H4 (cell line): ENCODE data around the gene KLHL29. TPM values are rescaled to one million over a fixed set of nuclear protein-coding genes. Genes with fewer than 3 reads are reported as not detected.
"Not testable (repeated sequence)": the region's sequence is repeated elsewhere in the genome, so short reads cannot be mapped to it uniquely, and the experiment has no call there.

ENCODE experiments used
- DNase-seq: peaks from one replicate; pipeline ENCODE4 v3.0.0-alpha.2; 2015; ENCODE audit warnings: low spot score
- total RNA-seq: library from RNA; depleted of rRNA; stranded (reverse); fragments of >200 nt; shearing (Covaris generic); gene quantifications from 2 replicates; pipeline ENCODE4 v1.2.3, GENCODE V29; 2014

The KLHL29 gene
- total RNA-seq, 1 experiment from 2014 or later, result 1.8 TPM

DNA sequence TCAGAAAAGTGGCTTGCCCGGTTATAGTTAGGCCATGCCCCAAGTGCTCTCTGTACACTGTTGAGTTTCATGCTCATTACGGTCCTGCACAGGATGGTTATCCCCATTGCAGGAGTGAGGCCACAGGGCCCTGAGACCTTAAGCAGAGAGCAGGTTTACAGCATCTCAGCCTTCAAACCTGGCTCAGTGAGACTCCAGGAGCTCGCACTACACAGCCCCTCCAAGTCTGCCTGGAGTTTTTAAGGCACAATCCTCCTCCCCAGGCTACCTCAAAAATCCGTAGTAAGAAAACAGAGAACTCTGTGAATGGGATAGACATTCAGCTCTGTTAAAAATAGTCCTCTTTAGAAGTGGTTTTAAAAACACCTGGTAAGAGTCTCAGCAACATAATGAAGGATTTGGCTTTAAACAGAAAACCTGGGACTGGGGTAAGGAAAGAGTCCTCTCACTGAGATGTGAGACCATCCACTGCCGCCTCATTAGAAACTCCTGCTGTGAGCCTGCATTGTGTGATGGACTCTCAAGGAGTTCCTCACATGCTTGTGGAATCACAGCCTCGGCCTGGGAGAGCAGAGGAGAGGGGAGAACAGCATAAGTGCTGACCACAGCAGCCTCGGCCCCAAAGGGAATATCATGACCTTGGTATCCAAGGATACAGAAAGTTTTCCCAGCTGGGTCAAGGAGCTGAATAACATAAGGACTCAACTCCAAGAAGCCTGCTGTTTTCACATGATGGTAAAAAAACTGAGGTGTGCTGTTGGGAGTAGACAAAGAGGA is 327.2 kb downstream of the KLHL29 start:
- no peak for DNase-seq

GRCh38 chr2:23712756-23713151 is 327.8 kb downstream of the KLHL29 start:
- DNase-seq, result no peak

DNA sequence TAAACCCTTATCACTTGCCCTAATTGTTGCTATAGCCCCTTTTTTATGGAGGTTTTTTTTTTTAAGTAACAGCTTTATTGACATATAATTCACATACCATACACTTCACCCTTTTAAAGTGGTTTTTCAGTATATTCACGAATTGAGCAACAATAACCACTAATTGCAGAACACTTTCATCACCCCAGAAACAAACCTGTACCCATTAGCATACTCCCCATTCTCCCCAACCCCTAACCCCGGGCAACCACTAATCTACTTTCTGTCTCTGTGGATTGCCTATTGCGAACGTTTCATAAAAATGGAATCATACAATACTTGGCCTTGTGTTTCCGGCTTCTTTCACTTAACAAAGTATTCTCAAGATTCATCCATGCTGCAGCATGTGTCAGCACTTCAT is 328.4 kb downstream of the KLHL29 start:
- DNase-seq, result no peak

DNA sequence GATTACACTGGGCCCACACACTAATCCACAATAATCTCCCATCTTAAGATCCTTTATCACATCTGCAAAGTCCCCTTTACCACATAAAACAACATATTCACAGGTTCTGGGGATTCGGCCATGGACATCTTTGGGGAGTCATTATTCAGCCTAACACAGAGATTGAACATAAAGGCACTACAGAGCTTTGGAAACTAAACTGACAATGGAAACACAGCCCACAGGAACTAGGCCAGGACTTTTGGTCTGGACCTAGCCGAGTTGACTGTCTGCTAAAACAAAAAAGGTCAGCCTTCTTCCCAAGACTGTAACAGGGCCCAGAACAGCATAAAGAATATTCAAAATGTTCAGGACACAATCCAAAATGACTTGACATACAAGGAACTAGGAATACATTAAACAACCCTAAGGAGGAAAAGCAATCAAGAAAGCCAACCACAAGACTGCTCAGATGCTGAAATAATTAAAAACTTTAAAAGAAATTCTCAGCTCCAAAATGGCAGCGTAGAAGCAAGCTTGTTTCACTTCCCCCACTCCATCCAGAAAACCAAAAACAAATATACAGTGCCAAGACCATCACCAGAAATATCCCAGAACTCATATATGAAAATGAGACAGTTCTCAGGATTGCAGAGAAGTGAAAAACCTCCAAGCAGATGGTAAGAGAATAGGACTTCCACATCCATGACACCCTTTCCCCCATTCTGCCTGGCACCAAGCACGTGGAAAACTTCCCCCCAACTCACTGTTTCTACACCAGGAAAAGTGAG is 334.1 kb downstream of the KLHL29 start:
- no peak for DNase-seq

- DNase-seq, result no peak
Observed at GRCh38 chr2:23719716-23720115, 334.7 kb downstream of the KLHL29 start.

DNA sequence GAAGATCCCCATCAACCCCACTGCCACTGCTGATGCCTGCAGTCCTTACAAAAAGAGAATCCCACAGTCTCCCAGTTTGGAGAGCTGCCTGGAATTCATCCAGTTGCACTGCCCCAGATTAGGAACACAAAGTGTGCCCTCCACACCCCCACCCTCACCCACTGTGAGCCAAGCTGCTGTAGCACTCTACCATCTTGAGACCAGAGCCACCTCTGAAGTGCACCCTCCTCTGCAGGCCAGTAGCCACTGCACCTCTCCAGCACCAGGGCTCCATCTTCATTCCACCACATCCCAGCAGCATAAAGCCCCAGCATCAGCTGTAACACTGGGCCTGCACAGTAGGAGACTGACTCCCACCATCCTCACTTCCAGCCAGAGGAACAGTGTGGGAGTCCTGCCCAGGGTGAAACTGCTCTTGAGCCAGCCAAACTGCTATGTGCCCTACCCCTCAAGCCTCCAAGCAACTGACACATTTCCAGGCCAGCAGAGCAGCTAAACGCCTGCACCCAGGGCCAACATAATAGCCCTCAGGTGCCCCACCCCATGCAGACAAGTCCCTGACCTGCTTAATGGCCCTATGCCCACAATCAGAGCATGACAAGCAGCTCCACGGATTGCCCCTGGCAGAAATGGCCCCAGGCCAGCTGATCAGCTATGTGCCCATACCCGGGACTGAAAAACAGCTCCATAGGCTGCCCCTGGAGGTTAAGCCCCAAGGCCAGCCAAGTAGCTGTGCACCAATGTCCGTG is 335.9 kb downstream of the KLHL29 start:
- no peak for DNase-seq

DNA sequence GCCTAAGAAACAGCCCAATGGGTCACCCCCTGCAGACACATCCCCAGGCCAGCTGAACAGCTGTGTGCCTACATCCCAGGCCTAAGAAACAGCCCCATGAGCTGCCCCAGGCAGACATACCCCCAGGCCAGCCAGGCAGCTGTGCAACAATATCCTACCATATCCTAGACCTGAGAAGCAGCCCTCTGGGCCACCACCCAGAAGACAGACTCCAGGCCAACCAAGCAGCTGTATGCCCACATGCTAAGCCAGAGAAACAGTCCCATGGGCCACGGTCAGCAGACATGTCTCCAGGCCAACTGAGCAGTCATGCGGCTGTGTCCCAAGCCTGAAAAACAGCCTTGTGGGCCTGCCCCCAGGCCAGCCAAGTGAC is 336.5 kb downstream of the KLHL29 start:
- no peak for DNase-seq

DNA sequence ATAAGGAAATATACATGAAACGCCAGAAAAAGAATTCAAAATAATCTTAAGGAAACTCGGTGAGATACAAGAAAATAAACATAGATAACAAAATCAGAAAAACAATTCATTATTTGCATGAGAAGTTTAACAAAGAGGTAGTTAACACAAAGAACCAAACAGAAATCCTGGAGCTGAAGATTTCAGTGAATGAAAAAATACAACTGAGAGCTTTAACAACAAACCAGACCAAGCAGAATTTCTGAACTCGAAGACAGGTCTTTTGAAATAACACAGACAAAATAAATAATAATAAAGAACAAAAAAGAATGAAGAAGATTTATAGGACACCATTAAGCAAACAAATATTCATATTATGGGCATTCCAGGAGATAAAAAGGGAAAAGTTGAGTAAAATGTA is 337.3 kb downstream of the KLHL29 start:
- no peak for DNase-seq

- not testable (repeated sequence) for DNase-seq
Observed at GRCh38 chr2:23723029-23723428, 338.1 kb downstream of the KLHL29 start.

DNA sequence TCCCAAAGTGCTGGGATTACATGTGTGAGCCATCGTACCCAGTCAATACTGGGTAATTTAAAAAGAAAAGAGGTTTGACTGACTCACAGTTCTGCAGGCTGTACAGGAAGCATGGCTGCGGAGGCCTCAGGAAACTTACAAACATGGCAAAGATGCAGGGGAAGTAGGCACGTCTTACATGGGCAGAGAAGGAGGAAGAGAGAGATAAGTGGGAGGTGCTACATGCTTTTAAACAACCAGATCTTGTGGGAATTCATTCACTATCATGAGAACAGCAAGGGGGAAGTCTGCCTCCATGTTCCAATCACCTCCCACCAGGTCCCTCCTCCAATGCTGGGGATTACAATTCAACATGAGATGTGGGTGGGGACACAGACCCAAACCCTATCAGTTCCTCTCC is 349.4 kb downstream of the KLHL29 start:
- DNase-seq, result no peak

- not testable (repeated sequence) for DNase-seq
Observed at GRCh38 chr2:23736783-23737182, 351.8 kb downstream of the KLHL29 start.

DNA sequence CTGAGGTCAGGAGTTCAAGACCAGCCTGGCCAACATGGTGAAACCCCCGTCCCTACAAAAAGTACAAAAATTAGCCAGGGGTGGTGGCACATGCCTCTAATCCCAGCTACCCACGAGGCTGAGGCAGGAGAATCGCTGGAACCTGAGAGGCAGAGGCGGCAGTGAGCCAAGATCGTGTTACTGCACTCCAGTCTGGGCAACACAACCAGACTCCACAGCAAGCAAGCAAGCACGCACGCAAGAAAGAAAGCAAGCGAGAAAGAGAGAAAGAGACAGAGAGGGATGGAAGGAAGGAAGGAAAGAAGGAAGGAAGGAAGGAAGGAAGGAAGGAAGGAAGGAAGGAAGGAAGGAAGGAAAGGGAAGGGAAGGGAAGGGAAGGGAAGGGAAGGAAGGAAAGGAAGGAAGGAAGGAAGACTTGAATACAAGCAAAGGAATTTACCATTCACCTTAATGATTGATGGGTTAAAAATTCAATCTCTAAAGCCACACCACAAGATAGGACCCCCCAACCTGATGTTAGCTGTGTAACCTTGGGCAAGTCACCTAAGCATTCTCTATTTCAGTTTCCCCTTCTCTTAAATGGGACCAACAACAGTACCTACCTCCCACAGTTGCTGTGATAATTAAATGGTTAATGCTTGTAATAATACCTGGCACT is 360.2 kb downstream of the KLHL29 start:
- DNase-seq, result no peak

DNA sequence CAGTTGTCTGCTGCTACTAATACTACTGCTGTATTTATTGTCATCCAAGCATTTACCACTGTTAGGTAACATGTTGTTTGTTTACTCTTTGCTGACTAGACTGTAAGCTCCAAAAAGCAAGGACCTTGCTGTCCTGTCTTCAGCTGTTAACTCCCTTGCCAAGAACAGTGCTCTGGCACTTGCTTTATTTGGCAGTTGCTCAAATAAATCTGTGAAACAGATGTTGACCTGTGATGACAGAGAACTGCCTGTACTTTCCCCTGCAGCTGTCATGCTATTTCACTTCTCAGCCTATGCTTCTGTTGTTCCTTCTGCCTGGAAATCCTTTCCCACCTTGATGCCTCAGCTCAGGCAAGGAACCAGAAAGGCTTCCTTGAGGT is 360.7 kb downstream of the KLHL29 start:
- peak; percentile 18 for DNase-seq

DNA sequence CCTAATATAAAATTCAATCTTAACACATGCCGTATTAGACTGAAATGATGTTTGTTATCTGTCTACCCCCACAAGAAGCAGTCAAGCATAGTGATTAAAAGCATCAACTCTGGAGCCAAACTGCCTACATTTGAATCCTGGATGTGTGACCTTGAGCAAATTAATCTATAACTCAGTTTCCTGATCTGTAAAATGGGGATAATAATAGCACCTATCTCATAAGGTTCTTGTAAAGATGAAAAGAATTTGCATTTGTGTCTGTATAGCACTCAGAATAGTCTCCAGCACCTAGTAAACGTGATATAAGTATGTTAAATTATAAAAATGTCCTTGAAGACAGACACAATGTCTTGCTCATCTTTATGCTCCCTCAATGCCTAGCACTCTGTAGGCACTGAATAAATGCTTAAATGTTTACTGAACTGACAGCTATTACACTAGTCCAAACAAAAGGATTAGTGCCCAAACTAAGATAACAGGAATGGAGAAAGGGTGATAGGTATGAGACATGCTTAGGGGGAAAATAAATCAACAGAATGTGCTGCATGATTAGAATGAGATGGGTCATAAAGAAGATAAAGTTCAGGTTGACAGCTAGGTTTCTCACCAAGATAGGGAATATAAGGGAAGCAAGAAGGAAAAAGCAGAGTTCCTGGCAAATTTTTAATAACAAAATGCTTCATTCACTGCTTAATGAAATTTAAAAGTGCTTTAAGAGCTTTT is 361.3 kb downstream of the KLHL29 start:
- DNase-seq, result no peak

DNA sequence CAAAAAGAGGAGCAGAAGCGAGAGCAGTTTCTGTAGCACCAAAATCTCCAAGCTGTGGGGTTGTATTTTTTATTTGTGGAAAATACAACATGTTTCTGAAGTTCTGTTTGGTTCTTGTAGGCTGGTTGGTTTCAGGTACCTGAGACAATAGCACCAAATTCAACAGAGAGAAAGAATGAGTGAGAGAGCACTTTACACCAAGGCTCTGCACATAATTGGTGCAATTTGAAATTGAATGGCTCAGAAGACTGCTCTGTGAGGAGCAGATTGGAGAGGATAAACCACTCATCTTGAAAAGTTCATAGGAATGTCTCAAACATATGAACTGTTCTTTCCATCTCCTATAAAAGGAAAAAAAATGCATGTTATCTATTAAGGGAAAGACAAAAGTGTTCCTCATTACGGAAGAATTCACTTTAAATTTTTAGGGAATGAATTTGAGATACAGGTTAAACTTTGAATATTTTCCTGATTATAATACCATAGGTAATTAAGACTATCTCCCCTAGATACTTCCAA is 366.8 kb downstream of the KLHL29 start:
- DNase-seq, result no peak

- peak; percentile 7 for DNase-seq
Observed at GRCh38 chr2:23753291-23754010, 368.5 kb downstream of the KLHL29 start.

DNA sequence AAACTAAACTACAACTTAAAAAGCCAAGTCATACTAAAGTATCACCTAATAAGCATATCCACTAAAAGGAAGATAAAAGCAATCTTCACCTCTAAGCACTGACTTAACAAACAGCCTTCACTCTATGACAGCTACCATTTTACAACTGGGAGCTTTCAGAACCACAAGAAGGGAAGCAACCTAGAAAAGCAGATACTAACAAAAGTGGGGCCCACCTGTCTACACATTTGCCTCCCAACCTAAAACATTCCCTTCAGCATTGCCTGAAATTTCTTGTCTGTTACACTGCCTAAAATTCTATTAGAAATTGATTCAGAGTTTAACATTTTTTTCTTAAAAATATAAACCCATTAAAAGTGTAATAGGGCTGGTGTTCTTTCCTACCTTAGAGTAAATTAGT is 370.0 kb downstream of the KLHL29 start:
- DNase-seq, result no peak

- DNase-seq, result no peak
Observed at GRCh38 chr2:23756593-23757292, 371.8 kb downstream of the KLHL29 start.

DNA sequence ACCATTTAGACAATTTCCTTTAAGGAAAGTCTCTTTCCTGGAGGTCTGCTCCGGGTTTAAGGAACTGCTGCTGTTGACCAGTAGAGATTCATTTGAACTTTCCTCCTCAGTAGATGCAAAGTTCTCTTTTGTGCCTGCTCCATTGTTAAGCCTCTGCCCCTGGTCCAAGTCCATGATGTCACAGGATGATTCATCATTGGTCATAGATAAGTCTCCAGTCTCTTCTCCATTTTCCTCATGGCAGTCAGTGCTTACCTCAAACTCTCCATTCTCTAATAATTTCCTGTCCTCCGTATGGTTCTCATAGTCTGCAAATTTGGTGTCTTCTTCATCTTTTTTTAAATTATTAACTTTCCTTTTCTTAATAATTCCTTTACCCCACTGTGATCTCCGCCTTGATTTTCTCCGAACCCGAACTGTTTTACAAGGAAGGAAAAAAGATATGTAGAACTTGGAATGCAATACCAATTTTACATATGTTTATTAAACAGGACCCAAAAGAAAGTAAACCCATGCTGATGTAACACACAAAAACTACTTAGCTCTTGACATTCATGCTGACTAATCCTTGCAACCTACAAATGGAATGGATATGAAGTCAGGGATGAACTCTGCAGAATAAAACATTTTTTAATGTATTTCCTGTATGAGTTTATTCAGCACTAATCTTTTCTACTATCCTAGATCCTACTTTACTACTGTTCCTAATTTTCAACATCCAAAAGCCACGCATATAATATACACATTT is 372.9 kb downstream of the KLHL29 start:
- peak; percentile 56 for DNase-seq
